Neural progenitor cell (in vitro differentiated cells): ENCODE measurements around the gene ANTXR1. TPM values are rescaled to one million over a fixed set of nuclear protein-coding genes. Genes with fewer than 3 reads are reported as not detected.

Source experiments
- DNase-seq: peaks from one replicate; pipeline ENCODE4 v3.0.0-alpha.2; 2016; ENCODE audit warnings: low spot score
- H2AFZ ChIP-seq: fragments of 200-600 bp; sonication (generic); replicated peaks from 2 replicates; pipeline ENCODE4 v1.6.1; 2016; ENCODE audit warnings: antibody characterized with exemption
- H3F3A ChIP-seq: fragments of 200-600 bp; sonication (generic); 2 replicates; pipeline ENCODE4 v1.6.1; 2016; ENCODE audit warnings: antibody characterized with exemption, low read depth
- H3K27ac ChIP-seq: fragments of 200-600 bp; sonication (generic); 2 replicates; pipeline ENCODE4 v1.5.1; 2016; ENCODE audit warnings: mild to moderate bottlenecking
- H3K27me3 ChIP-seq: fragments of 200-600 bp; sonication (generic); 2 replicates; pipeline ENCODE4 v1.6.1; 2016; ENCODE audit warnings: mild to moderate bottlenecking, moderate library complexity
- H3K36me3 ChIP-seq: fragments of 200-600 bp; sonication (generic); 2 replicates; pipeline ENCODE4 v1.5.1; 2016
- H3K4me1 ChIP-seq: fragments of 200-600 bp; sonication (generic); 2 replicates; pipeline ENCODE4 v1.6.1; 2016; ENCODE audit warnings: mixed run types
- H3K4me2 ChIP-seq: fragments of 200-600 bp; sonication (generic); 2 replicates; pipeline ENCODE4 v1.6.1; 2016
- H3K4me3 ChIP-seq: fragments of 200-600 bp; sonication (generic); 2 replicates; pipeline ENCODE4 v1.5.1; 2016
- H3K79me2 ChIP-seq: fragments of 200-600 bp; sonication (generic); 2 replicates; pipeline ENCODE4 v1.6.1; 2016; ENCODE audit warnings: low read depth
- H3K9ac ChIP-seq: fragments of 200-600 bp; sonication (generic); 2 replicates; pipeline ENCODE4 v1.6.1; 2016
- H3K9me3 ChIP-seq: fragments of 200-600 bp; sonication (generic); 2 replicates; pipeline ENCODE4 v1.5.1; 2016; ENCODE audit warnings: low read depth
- H4K20me1 ChIP-seq: fragments of 200-600 bp; sonication (generic); 2 replicates; pipeline ENCODE4 v1.6.1; 2016; ENCODE audit warnings: low read depth
- H3K27ac Mint-ChIP-seq: 3 replicates; pipeline ENCODE4 v1.8.0; 2021; ENCODE audit warnings: mixed read lengths
- H3K27me3 Mint-ChIP-seq: 2 replicates; pipeline ENCODE4 v1.8.0; 2022; ENCODE audit warnings: low read depth, mild to moderate bottlenecking, inconsistent platforms, moderate library complexity, mixed read lengths; ENCODE audit not compliant: insufficient read depth
- H3K36me3 Mint-ChIP-seq: 3 replicates; pipeline ENCODE4 v1.8.0; 2021; ENCODE audit warnings: mixed read lengths
- H3K4me1 Mint-ChIP-seq: 3 replicates; pipeline ENCODE4 v1.8.0; 2021; ENCODE audit warnings: mixed read lengths
- H3K4me3 Mint-ChIP-seq: 3 replicates; pipeline ENCODE4 v1.8.0; 2021; ENCODE audit warnings: mild to moderate bottlenecking, moderate library complexity, mixed read lengths
- H3K9me3 Mint-ChIP-seq: 3 replicates; pipeline ENCODE4 v1.8.0; 2020; ENCODE audit warnings: mixed read lengths
- CTCF ChIP-seq: fragments of 200-600 bp; sonication (generic); IDR thresholded peaks from 2 replicates; pipeline ENCODE4 v1.5.1; 2017; ENCODE audit warnings: antibody characterized with exemption, mild to moderate bottlenecking
- EZH2 ChIP-seq: fragments of 200-600 bp; sonication (generic); IDR thresholded peaks from 2 replicates; pipeline ENCODE4 v1.6.1; 2017; ENCODE audit warnings: antibody characterized with exemption, mild to moderate bottlenecking, moderate library complexity
- EZH2phosphoT487 ChIP-seq: fragments of 200-600 bp; sonication (generic); IDR thresholded peaks from 2 replicates; pipeline ENCODE4 v1.6.1; 2017; ENCODE audit warnings: antibody characterized with exemption
- total RNA-seq: library from RNA; depleted of rRNA; stranded (reverse); fragments of >200 nt; gene quantifications from 2 replicates; pipeline ENCODE4 v1.2.3, GENCODE V29; 2015; ENCODE audit warnings: low replicate concordance

Gene ANTXR1
- total RNA-seq, 1 donor from 2014 or later = 6.7 TPM

DNA sequence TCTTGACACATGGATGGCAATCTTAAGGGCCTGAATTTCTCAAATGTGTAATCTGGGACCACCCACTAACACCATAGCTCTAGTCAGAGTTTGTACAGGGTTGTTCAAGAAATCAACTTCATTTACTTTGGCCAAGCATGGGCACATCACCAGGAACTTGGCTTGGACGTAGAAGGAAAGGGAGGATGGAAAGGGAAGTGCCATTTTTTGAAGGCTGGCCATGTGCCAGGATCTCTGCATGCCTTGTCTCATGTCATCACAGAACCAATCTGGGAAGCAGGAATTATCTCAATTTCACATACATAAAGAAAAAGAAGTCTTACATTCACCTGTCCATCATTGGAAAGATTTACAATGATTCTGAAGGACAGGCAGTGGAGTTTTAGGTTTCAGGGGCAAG is 128.1 kb downstream of the ANTXR1 start:
- TF ChIP-seq CTCF (no peak), EZH2 (no peak)
- peaks cover 14% of the 10 kb centered on the region for H3K36me3 Mint-ChIP-seq
- H3K4me1 ChIP-seq = peaks cover 10% of the 10 kb centered on the region
- no peaks in the 10 kb centered on the region for H4K20me1 ChIP-seq
- H3F3A ChIP-seq = peaks cover 4% of the 10 kb centered on the region
- no peak overlapping the region for H3K27ac Mint-ChIP-seq
- no peak overlapping the region for H3K4me3 Mint-ChIP-seq
- H3K36me3 ChIP-seq = no peaks in the 10 kb centered on the region
- H3K4me1 Mint-ChIP-seq = no peaks in the 10 kb centered on the region
- no peak for DNase-seq
- H3K27me3 ChIP-seq = no peaks in the 10 kb centered on the region
- no peak overlapping the region for H3K4me3 ChIP-seq
- H3K27ac ChIP-seq = no peak overlapping the region
- no peak overlapping the region for H2AFZ ChIP-seq
- H3K9me3 Mint-ChIP-seq = no peaks in the 10 kb centered on the region
- H3K9ac ChIP-seq = no peak overlapping the region
- H3K27me3 Mint-ChIP-seq = no peaks in the 10 kb centered on the region
- H3K79me2 ChIP-seq = no peaks in the 10 kb centered on the region
- no peaks in the 10 kb centered on the region for H3K9me3 ChIP-seq
- no peak overlapping the region for H3K4me2 ChIP-seq

GRCh38 chr2:69143748-69144360 is 130.9 kb downstream of the ANTXR1 start:
- Histone ChIP-seq H3K4me2 (no peak overlapping the region), H3K79me2 (no peaks in the 10 kb centered on the region), H3K9ac (no peak overlapping the region), H3F3A (peaks cover 4% of the 10 kb centered on the region), H3K27ac (no peak overlapping the region), H3K4me3 (no peak overlapping the region), H2AFZ (no peak overlapping the region), H3K27me3 (no peaks in the 10 kb centered on the region), H4K20me1 (no peaks in the 10 kb centered on the region), H3K9me3 (no peaks in the 10 kb centered on the region), H3K4me1 (peaks cover 11% of the 10 kb centered on the region), H3K36me3 (no peaks in the 10 kb centered on the region)
- H3K27me3 Mint-ChIP-seq = no peaks in the 10 kb centered on the region
- no peaks in the 10 kb centered on the region for H3K4me1 Mint-ChIP-seq
- H3K4me3 Mint-ChIP-seq = no peak overlapping the region
- TF ChIP-seq EZH2phosphoT487 (no peak), CTCF (no peak), EZH2 (no peak)
- H3K9me3 Mint-ChIP-seq = no peaks in the 10 kb centered on the region
- DNase-seq = no peak
- peaks cover 17% of the 10 kb centered on the region for H3K36me3 Mint-ChIP-seq
- no peak overlapping the region for H3K27ac Mint-ChIP-seq

DNA sequence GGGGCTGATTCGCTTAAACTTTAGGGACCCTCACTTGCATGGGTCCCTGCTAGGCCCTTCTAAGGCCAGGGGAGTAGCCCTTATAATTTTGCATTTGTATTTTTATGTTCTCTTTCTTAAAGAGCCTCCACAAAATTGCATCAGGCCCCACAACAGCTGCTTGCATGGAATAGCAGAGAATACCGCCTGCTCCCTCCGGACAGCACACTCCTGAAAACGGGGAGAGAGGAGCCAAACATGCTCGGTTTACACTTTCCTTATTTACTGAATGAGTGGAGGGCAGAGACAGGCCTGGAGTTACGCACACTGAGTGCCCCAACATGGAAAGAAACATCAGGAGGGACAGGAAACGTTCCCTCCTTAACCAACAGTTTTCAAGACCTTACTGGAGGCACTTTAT is 132.2 kb downstream of the ANTXR1 start:
- no peak for TF ChIP-seq EZH2phosphoT487
- TF ChIP-seq CTCF = no peak
- TF ChIP-seq EZH2 = no peak
- Histone ChIP-seq H3K27ac (no peak overlapping the region), H2AFZ (no peak overlapping the region), H3K4me3 (no peak overlapping the region), H3K9me3 (no peaks in the 10 kb centered on the region), H3K9ac (no peak overlapping the region), H3K27me3 (no peaks in the 10 kb centered on the region), H4K20me1 (no peaks in the 10 kb centered on the region), H3K4me1 (peaks cover 17% of the 10 kb centered on the region), H3K4me2 (no peak overlapping the region), H3K79me2 (no peaks in the 10 kb centered on the region), H3K36me3 (no peaks in the 10 kb centered on the region), H3F3A (peaks cover 4% of the 10 kb centered on the region)
- no peak overlapping the region for H3K4me3 Mint-ChIP-seq
- H3K4me1 Mint-ChIP-seq = peaks cover 7% of the 10 kb centered on the region
- peak overlapping the region; percentile 27 for H3K27ac Mint-ChIP-seq
- DNase-seq = no peak
- H3K36me3 Mint-ChIP-seq = peaks cover 15% of the 10 kb centered on the region
- no peaks in the 10 kb centered on the region for H3K9me3 Mint-ChIP-seq
- no peaks in the 10 kb centered on the region for H3K27me3 Mint-ChIP-seq
